ENCODE results near the gene HOXB2.

The HOXB2 gene

DNA sequence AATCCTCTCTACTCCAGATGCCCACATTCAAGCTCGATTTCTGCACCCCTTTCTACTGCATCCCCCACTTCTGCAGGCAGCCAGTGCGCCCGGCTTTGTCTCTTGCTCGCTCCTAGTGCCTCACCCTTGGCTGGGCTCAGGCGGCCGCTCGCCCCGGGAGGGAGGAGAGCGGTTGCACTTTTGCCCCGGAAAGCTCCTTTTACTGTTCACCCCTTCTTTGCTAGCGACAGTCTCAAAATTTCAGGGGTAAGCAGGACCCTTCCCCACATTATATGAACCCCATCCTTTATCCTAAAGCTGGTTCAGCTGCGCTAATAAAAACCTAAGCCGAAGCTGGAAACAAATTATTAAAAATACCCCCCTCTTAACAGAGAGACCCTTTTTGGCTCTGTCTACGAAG lies 47.7 kb upstream of the HOXB2 start:
- no peaks in the 10 kb centered on the region for H3F3A ChIP-seq (ENCODE audit: insufficient read depth)
- no peaks in the 10 kb centered on the region for H3K9me3 ChIP-seq (ENCODE audit: insufficient read depth, low read length)
- H3K4me2 ChIP-seq (ENCODE audit: low read depth, low read length, poor library complexity, severe bottlenecking), result no peak overlapping the region
- H3K4me3 ChIP-seq (ENCODE audit: insufficient read depth, low read length, poor library complexity, severe bottlenecking), result no peak overlapping the region
- no peaks in the 10 kb centered on the region for H4K20me1 ChIP-seq (ENCODE audit: low read depth, low read length)
- TF ChIP-seq EZH2phosphoT487 (conservative IDR thresholded peaks at IDR 0.05; ENCODE audit: low read length), result no peak
- TF ChIP-seq, protein P1, sequence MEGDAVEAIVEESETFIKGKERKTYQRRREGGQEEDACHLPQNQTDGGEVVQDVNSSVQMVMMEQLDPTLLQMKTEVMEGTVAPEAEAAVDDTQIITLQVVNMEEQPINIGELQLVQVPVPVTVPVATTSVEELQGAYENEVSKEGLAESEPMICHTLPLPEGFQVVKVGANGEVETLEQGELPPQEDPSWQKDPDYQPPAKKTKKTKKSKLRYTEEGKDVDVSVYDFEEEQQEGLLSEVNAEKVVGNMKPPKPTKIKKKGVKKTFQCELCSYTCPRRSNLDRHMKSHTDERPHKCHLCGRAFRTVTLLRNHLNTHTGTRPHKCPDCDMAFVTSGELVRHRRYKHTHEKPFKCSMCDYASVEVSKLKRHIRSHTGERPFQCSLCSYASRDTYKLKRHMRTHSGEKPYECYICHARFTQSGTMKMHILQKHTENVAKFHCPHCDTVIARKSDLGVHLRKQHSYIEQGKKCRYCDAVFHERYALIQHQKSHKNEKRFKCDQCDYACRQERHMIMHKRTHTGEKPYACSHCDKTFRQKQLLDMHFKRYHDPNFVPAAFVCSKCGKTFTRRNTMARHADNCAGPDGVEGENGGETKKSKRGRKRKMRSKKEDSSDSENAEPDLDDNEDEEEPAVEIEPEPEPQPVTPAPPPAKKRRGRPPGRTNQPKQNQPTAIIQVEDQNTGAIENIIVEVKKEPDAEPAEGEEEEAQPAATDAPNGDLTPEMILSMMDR (IDR thresholded peaks at IDR 0.05; ENCODE audit: insufficient read depth, low read length, poor library complexity, severe bottlenecking), result no peak
- no peaks in the 10 kb centered on the region for H3K79me2 ChIP-seq (ENCODE audit: insufficient read depth, low read length)
- H3K9me2 ChIP-seq (replicated peaks; ENCODE audit: insufficient read depth, low read length), result no peaks in the 10 kb centered on the region
- no peak overlapping the region for H3K27ac ChIP-seq (ENCODE audit: low read depth, low read length)
- H3K27me3 ChIP-seq (ENCODE audit: low read length), result no peaks in the 10 kb centered on the region
- no peak overlapping the region for H3K9ac ChIP-seq (ENCODE audit: low read length)
- H2AFZ ChIP-seq (ENCODE audit: low read depth, low read length, severe bottlenecking), result no peak overlapping the region
- H3K36me3 ChIP-seq (ENCODE audit: low read length), result no peaks in the 10 kb centered on the region

DNA sequence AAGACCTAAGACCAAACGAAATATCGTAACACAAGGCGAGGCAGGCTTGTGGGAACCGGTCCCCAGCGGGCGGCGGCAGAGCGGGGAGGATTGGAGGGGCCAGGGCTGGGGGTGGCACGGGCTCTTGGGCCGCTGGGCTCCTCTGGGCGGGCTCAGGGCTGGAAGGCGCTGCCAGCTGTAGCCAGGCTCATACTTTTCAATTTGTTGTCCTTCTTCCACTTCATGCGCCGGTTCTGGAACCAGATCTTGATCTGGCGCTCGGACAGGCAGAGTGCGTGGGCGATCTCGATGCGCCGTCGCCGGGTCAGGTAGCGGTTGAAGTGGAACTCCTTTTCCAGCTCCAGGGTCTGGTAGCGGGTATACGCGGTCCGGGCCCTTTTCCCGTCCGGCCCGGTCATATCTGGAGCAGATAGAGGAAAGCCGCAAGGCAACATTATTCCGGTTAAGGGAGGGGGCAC lies 47.2 kb upstream of the HOXB2 start:
- Histone ChIP-seq H3F3A (ENCODE audit: insufficient read depth) (no peaks in the 10 kb centered on the region), H4K20me1 (ENCODE audit: low read depth, low read length) (no peaks in the 10 kb centered on the region), H3K27ac (ENCODE audit: low read depth, low read length) (no peak overlapping the region), H3K9me2 (replicated peaks; ENCODE audit: insufficient read depth, low read length) (no peaks in the 10 kb centered on the region), H3K4me2 (ENCODE audit: low read depth, low read length, poor library complexity, severe bottlenecking) (no peak overlapping the region), H3K79me2 (ENCODE audit: insufficient read depth, low read length) (no peaks in the 10 kb centered on the region), H2AFZ (ENCODE audit: low read depth, low read length, severe bottlenecking) (no peak overlapping the region), H3K36me3 (ENCODE audit: low read length) (no peaks in the 10 kb centered on the region), H3K9me3 (ENCODE audit: insufficient read depth, low read length) (no peaks in the 10 kb centered on the region), H3K27me3 (ENCODE audit: low read length) (no peaks in the 10 kb centered on the region), H3K4me3 (ENCODE audit: insufficient read depth, low read length, poor library complexity, severe bottlenecking) (no peak overlapping the region), H3K9ac (ENCODE audit: low read length) (no peak overlapping the region)
- TF ChIP-seq, protein P1 (IDR thresholded peaks at IDR 0.05; ENCODE audit: insufficient read depth, low read length, poor library complexity, severe bottlenecking), result no peak
- TF ChIP-seq EZH2phosphoT487 (conservative IDR thresholded peaks at IDR 0.05; ENCODE audit: low read length), result no peak

DNA sequence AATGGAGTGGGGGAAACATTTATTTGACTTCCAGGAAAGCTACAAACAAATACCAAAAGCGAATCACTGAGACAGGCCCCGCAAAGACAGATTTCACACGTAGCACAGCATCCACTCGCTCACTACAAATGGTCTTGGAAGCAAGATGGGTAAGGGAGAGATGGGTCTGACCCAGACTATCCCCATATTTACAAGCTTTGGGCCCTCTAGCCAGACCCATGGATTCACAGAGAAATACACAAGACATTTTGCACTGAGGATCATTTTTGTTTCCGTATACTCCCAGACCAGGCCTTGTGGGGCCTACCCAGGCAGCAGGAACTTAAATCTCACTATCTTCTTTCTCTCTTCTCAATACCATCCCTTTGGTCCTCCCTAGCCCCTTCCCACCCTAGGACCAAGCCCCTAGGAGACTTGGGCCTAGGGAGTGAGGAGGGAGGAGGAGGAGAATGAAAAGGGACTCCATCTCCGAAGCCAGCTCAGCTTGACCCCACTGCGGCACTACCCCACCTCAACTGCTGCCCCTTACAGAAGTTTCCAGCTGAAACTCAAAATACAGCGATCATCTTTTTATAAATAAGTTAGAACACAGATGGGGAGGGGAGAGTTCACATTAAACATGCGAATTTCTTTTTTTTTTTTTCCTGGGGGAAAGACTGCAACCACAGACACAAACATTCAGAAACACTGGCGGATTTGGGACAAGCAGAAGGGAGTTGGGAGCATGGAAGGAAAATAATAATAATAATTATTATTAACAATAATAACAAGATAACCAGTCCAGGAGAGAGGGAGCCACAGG lies 46.5 kb upstream of the HOXB2 start:
- Histone ChIP-seq H3K4me3 (ENCODE audit: insufficient read depth, low read length, poor library complexity, severe bottlenecking) (no peak overlapping the region), H3K9me3 (ENCODE audit: insufficient read depth, low read length) (no peaks in the 10 kb centered on the region), H3K79me2 (ENCODE audit: insufficient read depth, low read length) (no peaks in the 10 kb centered on the region), H4K20me1 (ENCODE audit: low read depth, low read length) (no peaks in the 10 kb centered on the region), H3K36me3 (ENCODE audit: low read length) (no peaks in the 10 kb centered on the region), H3K27me3 (ENCODE audit: low read length) (no peaks in the 10 kb centered on the region), H3K9me2 (replicated peaks; ENCODE audit: insufficient read depth, low read length) (no peaks in the 10 kb centered on the region), H3K9ac (ENCODE audit: low read length) (no peak overlapping the region), H3F3A (ENCODE audit: insufficient read depth) (no peaks in the 10 kb centered on the region), H2AFZ (ENCODE audit: low read depth, low read length, severe bottlenecking) (no peak overlapping the region), H3K27ac (ENCODE audit: low read depth, low read length) (no peak overlapping the region), H3K4me2 (ENCODE audit: low read depth, low read length, poor library complexity, severe bottlenecking) (no peak overlapping the region)
- no peak for TF ChIP-seq EZH2phosphoT487 (conservative IDR thresholded peaks at IDR 0.05; ENCODE audit: low read length)
- TF ChIP-seq, protein P1 (IDR thresholded peaks at IDR 0.05; ENCODE audit: insufficient read depth, low read length, poor library complexity, severe bottlenecking), result no peak

All from SU-DHL-6 (cell line).